Measurements from ENCODE around the gene NEURL1B.

The NEURL1B gene

GRCh38 chr5:172688349-172689217 is 47.5 kb downstream of the NEURL1B start:
- TF ChIP-seq YY1 (IDR thresholded peaks at IDR 0.05; ENCODE audit: insufficient read depth, insufficient read length) (no peak), SUZ12 (IDR thresholded peaks at IDR 0.05; ENCODE audit: extremely low read depth, insufficient read depth, insufficient read length) (no peak), ZNF274 (IDR thresholded peaks at IDR 0.05; ENCODE audit: low read depth, low read length) (no peak)
- Histone ChIP-seq H3K27me3 (ENCODE audit: insufficient read depth, insufficient read length) (peaks cover 11% of the 10 kb centered on the region), H3K9me3 (ENCODE audit: insufficient read depth, low read length) (no peaks in the 10 kb centered on the region), H3K4me1 (ENCODE audit: insufficient read depth, insufficient read length) (peaks cover 2% of the 10 kb centered on the region), H3K9ac (ENCODE audit: insufficient read length, low read depth) (no peak overlapping the region), H3K36me3 (ENCODE audit: insufficient read depth, insufficient read length, low read length) (peaks cover 6% of the 10 kb centered on the region), H3K4me3 (ENCODE audit: insufficient read length, low read depth) (no peak overlapping the region)
- DNase-seq (ENCODE audit: low read depth, low spot score): no peak

- Histone ChIP-seq H3K9me3 (ENCODE audit: insufficient read depth, low read length) (no peaks in the 10 kb centered on the region), H3K9ac (ENCODE audit: insufficient read length, low read depth) (no peak overlapping the region), H3K27me3 (ENCODE audit: insufficient read depth, insufficient read length) (peaks cover 9% of the 10 kb centered on the region), H3K4me1 (ENCODE audit: insufficient read depth, insufficient read length) (peaks cover 2% of the 10 kb centered on the region), H3K4me3 (ENCODE audit: insufficient read length, low read depth) (no peak overlapping the region), H3K36me3 (ENCODE audit: insufficient read depth, insufficient read length, low read length) (peaks cover 6% of the 10 kb centered on the region)
- DNase-seq (ENCODE audit: low read depth, low spot score): no peak
- TF ChIP-seq YY1 (IDR thresholded peaks at IDR 0.05; ENCODE audit: insufficient read depth, insufficient read length) (no peak), SUZ12 (IDR thresholded peaks at IDR 0.05; ENCODE audit: extremely low read depth, insufficient read depth, insufficient read length) (no peak), ZNF274 (IDR thresholded peaks at IDR 0.05; ENCODE audit: low read depth, low read length) (no peak)
These were observed 48.1 kb downstream of the NEURL1B start for GRCh38 chr5:172689218-172689572.

GRCh38 chr5:172689801-172690200 is 48.7 kb downstream of the NEURL1B start:
- Histone ChIP-seq H3K4me1 (ENCODE audit: insufficient read depth, insufficient read length) (peaks cover 2% of the 10 kb centered on the region), H3K9ac (ENCODE audit: insufficient read length, low read depth) (no peak overlapping the region), H3K36me3 (ENCODE audit: insufficient read depth, insufficient read length, low read length) (peaks cover 6% of the 10 kb centered on the region), H3K27me3 (ENCODE audit: insufficient read depth, insufficient read length) (peaks cover 5% of the 10 kb centered on the region), H3K4me3 (ENCODE audit: insufficient read length, low read depth) (no peak overlapping the region), H3K9me3 (ENCODE audit: insufficient read depth, low read length) (no peaks in the 10 kb centered on the region)
- no peak for DNase-seq (ENCODE audit: low read depth, low spot score)
- TF ChIP-seq SUZ12 (IDR thresholded peaks at IDR 0.05; ENCODE audit: extremely low read depth, insufficient read depth, insufficient read length): no peak
- no peak for TF ChIP-seq YY1 (IDR thresholded peaks at IDR 0.05; ENCODE audit: insufficient read depth, insufficient read length)
- no peak for TF ChIP-seq ZNF274 (IDR thresholded peaks at IDR 0.05; ENCODE audit: low read depth, low read length)

GRCh38 chr5:172690258-172691075 is 49.4 kb downstream of the NEURL1B start:
- DNase-seq (ENCODE audit: low read depth, low spot score): no peak
- Histone ChIP-seq H3K4me1 (ENCODE audit: insufficient read depth, insufficient read length) (peaks cover 2% of the 10 kb centered on the region), H3K4me3 (ENCODE audit: insufficient read length, low read depth) (no peak overlapping the region), H3K9me3 (ENCODE audit: insufficient read depth, low read length) (no peaks in the 10 kb centered on the region), H3K36me3 (ENCODE audit: insufficient read depth, insufficient read length, low read length) (peaks cover 6% of the 10 kb centered on the region), H3K27me3 (ENCODE audit: insufficient read depth, insufficient read length) (no peaks in the 10 kb centered on the region), H3K9ac (ENCODE audit: insufficient read length, low read depth) (no peak overlapping the region)
- TF ChIP-seq YY1 (IDR thresholded peaks at IDR 0.05; ENCODE audit: insufficient read depth, insufficient read length) (no peak), ZNF274 (IDR thresholded peaks at IDR 0.05; ENCODE audit: low read depth, low read length) (no peak), SUZ12 (IDR thresholded peaks at IDR 0.05; ENCODE audit: extremely low read depth, insufficient read depth, insufficient read length) (no peak)

- no peak overlapping the region for H3K9ac ChIP-seq (ENCODE audit: insufficient read length, low read depth)
- DNase-seq (ENCODE audit: low read depth, low spot score): no peak
- TF ChIP-seq SUZ12 (IDR thresholded peaks at IDR 0.05; ENCODE audit: extremely low read depth, insufficient read depth, insufficient read length): no peak
- no peak for TF ChIP-seq ZNF274 (IDR thresholded peaks at IDR 0.05; ENCODE audit: low read depth, low read length)
- TF ChIP-seq YY1 (IDR thresholded peaks at IDR 0.05; ENCODE audit: insufficient read depth, insufficient read length): no peak
- H3K27me3 ChIP-seq (ENCODE audit: insufficient read depth, insufficient read length): no peaks in the 10 kb centered on the region
- no peaks in the 10 kb centered on the region for H3K9me3 ChIP-seq (ENCODE audit: insufficient read depth, low read length)
- peaks cover 10% of the 10 kb centered on the region for H3K4me1 ChIP-seq (ENCODE audit: insufficient read depth, insufficient read length)
- peaks cover 2% of the 10 kb centered on the region for H3K36me3 ChIP-seq (ENCODE audit: insufficient read depth, insufficient read length, low read length)
- no peak overlapping the region for H3K4me3 ChIP-seq (ENCODE audit: insufficient read length, low read depth)
These were observed 50.8 kb downstream of the NEURL1B start for GRCh38 chr5:172691886-172692285.

- DNase-seq (ENCODE audit: low read depth, low spot score): no peak
- H3K27me3 ChIP-seq (ENCODE audit: insufficient read depth, insufficient read length): no peaks in the 10 kb centered on the region
- H3K9ac ChIP-seq (ENCODE audit: insufficient read length, low read depth): no peak overlapping the region
- no peaks in the 10 kb centered on the region for H3K9me3 ChIP-seq (ENCODE audit: insufficient read depth, low read length)
- no peak overlapping the region for H3K4me3 ChIP-seq (ENCODE audit: insufficient read length, low read depth)
- no peaks in the 10 kb centered on the region for H3K36me3 ChIP-seq (ENCODE audit: insufficient read depth, insufficient read length, low read length)
- peaks cover 12% of the 10 kb centered on the region for H3K4me1 ChIP-seq (ENCODE audit: insufficient read depth, insufficient read length)
- no peak for TF ChIP-seq SUZ12 (IDR thresholded peaks at IDR 0.05; ENCODE audit: extremely low read depth, insufficient read depth, insufficient read length)
- TF ChIP-seq ZNF274 (IDR thresholded peaks at IDR 0.05; ENCODE audit: low read depth, low read length): no peak
- no peak for TF ChIP-seq YY1 (IDR thresholded peaks at IDR 0.05; ENCODE audit: insufficient read depth, insufficient read length)
These were observed 51.4 kb downstream of the NEURL1B start for GRCh38 chr5:172692451-172692850.

GRCh38 chr5:172692981-172693380 is 51.9 kb downstream of the NEURL1B start:
- DNase-seq (ENCODE audit: low read depth, low spot score): no peak
- Histone ChIP-seq H3K9me3 (ENCODE audit: insufficient read depth, low read length) (no peaks in the 10 kb centered on the region), H3K4me3 (ENCODE audit: insufficient read length, low read depth) (no peak overlapping the region), H3K9ac (ENCODE audit: insufficient read length, low read depth) (no peak overlapping the region), H3K4me1 (ENCODE audit: insufficient read depth, insufficient read length) (peaks cover 15% of the 10 kb centered on the region), H3K27me3 (ENCODE audit: insufficient read depth, insufficient read length) (no peaks in the 10 kb centered on the region), H3K36me3 (ENCODE audit: insufficient read depth, insufficient read length, low read length) (no peaks in the 10 kb centered on the region)
- TF ChIP-seq ZNF274 (IDR thresholded peaks at IDR 0.05; ENCODE audit: low read depth, low read length): no peak
- no peak for TF ChIP-seq YY1 (IDR thresholded peaks at IDR 0.05; ENCODE audit: insufficient read depth, insufficient read length)
- TF ChIP-seq SUZ12 (IDR thresholded peaks at IDR 0.05; ENCODE audit: extremely low read depth, insufficient read depth, insufficient read length): no peak
